GM21619 (cell line): ENCODE results near the gene ZNF618.
"Not testable (repeated sequence)": the region's sequence is repeated elsewhere in the genome, so short reads cannot be mapped to it uniquely, and the experiment has no call there.

Experiments used
- ATAC-seq: cut with Tn5 transposase; IDR thresholded peaks from one replicate; pipeline ENCODE4 v1.9.1; 2021; ENCODE audit not compliant: unreplicated experiment

The ZNF618 gene

DNA sequence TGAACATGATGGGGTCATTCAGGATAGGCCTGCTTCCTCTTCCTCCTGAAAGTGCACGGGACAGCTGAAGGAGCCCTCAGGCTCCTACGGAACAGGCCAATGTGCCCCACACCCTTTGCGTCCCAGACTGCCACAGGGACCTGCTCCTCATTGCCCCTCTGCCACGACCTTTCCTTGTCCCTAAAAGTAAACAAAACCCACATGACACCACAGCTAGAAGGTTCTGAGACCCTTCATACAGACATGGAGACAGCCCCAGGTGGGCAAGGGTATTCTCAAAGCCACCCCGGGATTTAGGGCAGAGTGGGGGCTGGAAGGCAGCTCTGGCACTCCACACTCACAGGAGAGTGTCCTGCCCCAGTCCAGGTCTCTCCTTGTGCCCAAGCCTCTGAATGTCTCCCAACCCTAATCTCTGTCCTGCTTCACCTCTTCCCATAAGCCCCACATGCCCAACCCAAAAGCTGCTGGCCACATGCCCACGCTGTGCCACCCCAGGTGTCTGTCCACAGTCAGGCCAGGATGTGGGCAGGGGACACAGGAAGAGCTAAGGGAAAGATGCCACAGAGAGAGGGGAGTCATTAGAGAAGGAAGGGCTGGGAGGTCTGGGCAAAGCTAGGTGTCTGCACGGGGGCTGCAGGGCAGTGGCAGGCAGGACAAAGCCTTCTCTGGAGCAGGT, 201.2 kb downstream of the ZNF618 start:
- no peak for ATAC-seq

DNA sequence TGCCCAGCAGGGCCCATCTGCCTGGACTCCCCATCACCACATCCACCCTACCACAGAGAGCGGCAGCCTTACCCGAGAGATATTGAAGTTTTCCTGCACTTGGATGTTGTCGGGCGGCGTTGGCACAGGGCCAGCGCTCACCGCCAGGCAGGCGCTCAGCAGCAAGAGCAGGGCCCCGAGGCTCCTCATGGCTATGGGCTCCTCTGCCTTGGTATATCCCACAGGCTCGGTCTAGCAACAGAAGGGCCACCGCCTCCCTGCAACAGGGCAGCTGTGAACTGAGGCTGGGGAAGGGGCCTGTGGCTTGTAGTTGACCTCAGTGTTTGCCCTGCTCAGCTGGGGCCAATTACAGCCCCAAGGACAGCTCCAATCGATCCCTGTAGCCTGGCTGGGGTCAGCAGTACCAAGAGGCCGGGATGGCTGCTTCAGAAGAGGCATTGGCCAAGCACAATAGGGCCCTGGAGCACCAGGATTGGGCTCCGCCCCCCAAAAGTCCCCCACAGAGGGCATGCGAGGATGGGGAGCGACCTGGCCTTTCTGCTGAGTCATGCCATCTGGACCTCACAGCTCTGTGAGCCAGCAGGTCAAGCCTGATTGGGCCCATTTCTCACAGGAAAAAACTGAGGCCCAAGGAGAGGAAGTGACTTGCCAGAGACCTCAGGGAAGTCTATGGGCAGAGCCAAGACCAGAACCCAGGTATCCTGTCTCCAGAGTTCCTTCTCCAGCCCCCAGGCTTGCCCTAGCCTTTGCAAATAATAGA, 202.1 kb downstream of the ZNF618 start, which contains the start of gene AMBP:
TSS of gene AMBP (minus strand) at position 280 of the 760 bp plus-strand sequence. CDS start at position 189, 91 bp downstream.
- ATAC-seq = no peak

DNA sequence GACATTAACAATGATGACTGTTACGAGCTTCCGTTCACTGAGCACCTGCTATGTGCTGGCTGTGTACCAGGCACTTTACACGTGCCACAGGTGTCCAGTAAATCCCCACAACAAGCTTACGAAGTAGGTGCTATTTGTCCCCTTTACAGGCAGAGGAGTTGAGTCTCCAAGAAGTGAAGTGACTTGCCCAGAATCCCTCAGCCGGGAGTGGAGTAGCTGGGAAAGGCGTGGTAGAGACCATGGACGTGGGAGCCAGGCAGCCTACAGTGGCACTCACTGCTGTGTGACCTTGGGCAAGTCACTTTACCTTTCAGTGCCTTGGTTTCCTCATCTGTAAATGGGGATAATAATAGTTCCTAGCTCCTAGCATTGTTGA, 202.7 kb downstream of the ZNF618 start:
- no peak for ATAC-seq

DNA sequence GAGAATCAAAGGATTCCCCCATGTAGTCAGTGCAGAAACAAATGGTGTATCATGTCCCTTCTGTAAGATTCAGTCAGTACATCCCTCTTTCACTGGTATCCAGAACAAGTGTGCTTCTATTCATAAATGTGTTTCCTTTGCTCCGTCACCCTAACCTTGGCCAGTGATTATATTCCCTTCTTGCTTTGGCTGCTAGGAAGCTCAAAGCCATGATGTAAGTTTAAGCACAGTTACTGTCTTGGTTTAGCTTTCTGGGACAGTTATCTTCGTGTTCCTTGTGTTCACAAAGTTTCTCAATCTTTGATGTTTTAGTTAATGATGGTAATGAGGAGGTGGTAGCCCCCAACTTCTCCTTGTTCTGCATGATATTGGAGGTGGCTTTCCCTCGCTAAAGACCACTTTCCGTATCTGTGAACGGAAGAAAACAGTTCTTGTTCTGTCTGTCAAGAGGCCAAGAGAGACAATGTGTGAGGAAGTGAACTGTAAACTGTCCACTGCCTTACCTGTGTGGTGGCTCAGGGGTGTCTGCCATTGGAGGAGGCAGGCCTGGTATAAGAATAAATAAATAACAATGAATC, 204.2 kb downstream of the ZNF618 start:
- no peak for ATAC-seq

DNA sequence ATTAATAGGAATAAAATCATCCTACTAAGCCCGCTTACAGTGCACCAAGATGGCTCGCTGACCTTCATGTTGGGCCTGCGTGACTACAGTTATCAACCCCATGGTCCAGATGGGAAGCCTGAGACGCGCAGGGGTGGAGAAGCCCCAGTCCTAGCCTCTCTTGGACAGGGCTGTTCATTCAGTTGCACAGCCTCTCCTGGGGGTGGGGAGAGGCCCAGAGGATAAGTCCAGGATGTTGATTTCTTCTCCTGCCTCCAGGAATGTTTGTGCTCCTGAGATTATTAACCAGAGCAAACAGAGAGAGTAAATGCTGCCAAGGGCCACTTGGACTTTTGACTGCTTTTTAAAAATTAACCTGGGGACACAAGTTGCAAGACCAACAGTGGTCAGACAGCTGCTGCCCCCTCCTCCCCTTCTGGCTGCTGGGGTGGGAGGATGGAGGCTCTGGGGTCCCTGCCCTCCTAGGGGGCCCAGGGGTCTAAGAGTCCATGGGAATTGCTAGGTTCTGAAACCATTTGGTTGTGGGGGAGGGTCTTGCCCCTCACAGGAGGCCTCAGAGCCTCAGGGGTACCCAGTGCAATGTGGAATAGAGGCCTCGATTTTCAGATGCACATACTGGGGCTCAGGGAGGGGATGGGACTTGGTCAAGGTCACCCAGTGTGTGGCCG, 204.8 kb downstream of the ZNF618 start:
- ATAC-seq = no peak

DNA sequence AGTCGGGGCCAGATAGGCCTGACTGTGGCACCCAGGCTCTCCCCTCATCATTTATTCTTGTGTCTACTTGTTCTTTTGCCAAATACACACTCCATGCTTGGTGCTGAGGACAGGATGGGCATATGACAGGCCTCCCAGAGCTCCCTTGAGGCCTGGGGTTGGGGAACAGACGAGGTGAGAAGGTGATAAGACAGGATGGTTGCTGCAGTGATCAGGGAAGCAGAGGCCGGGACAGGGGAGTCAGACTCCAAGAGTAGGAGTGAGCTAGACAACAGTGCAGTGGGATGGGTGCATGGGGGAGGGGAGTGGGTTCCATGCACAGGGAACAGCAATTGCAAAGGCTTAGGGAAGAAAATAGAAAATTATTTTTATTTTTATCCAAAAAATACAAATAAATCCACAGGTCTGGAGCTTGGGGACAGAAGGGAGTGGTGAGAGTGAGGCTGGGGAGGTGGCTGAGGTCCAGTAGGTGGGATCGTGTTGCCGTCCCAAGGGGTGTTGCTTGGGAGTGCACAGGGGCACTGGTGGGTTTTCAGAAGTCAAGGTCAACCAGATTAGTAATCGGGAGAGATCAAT, 205.4 kb downstream of the ZNF618 start:
- ATAC-seq = no peak

DNA sequence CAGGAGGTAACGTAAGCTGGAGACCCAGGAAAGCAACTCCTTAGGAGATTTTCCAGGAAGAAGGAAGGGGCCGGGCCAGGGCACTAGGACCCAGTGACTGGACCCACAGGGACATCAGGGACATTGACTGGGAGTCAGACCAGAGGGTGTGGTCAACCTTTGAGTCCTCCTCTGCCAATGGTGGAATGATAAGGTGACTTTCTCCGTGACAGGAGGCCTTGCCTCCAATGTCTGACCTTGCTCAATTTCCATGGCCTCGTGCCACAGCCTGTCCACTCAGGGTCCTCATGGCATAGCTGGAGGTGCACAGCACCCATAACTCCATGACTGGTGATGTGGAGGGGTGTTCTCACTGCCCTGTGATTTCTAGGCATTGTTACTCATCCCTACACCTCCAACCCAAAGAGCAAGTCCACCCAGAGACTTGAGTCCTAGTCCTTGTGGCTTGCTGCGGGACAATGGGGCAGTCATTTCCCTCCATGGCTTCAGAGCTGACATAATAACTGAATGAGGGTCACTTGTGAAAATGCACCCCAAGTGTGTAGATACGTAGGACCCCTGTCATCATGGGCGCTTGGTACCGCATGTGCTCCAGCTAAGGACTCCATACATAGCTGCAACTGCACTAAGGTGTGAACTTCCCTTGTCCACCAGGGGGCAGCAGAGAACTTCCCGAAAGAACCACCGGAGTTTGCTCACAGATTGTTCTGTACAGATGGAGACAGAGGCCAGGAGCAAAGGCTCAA, 206.1 kb downstream of the ZNF618 start:
- ATAC-seq = peak; percentile 84

DNA sequence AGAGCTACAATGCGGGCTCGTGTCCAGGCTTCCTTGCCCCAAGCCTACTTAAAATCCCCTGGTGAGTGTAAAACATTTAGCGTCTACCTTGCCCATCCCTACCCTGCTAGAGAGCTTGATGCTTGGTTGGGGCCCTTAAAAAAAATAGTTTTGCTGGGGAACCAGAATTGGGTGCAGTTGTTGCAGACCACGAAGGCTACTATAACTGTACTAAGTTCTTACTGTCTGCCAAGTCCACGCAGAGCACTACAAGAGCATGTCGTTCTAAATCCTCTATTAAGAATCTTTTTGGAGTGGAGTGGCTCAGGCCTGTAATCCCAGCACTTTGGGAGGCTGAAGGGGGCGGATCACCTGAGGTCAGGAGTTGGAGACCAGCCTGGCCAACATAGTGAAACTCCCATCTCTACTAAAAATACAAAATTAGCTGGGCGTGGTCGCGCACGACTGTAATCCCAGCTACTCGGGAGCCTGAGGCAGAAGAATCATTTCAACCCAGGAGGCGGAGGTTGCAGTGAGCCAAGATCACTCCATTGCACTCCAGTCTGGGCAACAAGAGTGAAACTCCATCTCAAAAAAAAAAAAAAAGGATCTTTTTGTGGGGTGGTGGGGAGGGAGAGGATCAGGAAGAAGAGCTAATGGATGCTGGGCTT, 206.8 kb downstream of the ZNF618 start:
- not testable (repeated sequence) for ATAC-seq

DNA sequence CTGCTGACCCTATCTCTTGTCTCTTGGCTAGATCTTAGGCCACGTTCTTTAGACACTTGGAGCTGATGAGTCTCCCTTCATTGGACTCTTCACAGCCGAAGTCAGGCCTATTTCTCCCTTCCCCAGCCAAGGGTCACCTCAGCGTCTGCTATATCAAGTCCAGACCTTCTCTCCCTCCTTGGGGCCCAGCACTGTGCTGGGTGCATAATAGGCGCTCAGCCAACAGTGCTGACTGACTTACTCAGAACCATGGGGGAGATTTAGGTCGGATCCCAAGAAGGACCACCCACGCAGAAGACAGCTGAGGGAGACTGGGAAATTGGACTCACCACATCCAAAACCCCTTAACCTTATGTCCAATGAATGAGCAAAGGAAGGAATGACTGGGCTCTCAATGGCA, 207.6 kb downstream of the ZNF618 start:
- ATAC-seq = no peak

DNA sequence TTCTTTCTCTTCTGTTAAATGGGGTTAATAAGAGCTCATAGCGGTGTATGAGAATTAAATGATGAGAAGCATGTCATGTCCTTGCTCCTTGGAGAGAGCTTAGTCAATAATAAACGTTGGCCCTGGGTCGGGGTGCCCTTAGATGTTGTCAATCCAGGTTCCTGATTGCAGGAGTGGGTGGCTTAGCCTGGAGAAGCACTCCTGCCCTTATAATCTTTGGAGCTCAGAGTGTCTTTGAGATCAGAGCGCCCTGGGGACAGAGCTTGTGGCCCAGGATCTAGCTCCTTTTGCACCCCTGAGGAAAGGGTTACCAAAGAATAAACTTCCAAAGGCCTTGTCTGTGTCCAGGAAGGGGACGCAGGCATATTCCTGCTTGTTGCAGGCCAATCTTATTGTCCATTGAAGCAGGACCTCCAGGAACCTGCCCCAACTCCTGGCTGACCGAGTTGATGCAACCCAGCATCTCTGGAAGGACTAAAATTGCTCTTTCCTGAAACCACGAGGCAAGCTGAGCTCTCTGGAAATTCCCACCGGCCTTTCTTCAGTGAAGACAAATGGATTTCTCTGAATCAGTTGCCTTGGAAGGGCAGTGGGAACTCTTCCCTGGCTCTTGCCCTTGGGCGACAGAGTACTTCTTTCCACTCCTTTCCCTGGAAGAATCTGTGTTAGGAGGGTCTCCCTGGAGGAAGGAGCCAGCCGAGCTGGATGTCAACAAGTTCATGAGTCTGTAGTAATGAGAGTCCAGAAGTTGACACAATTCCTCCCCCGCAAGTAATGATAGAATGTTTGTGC, 208.4 kb downstream of the ZNF618 start:
- no peak for ATAC-seq

DNA sequence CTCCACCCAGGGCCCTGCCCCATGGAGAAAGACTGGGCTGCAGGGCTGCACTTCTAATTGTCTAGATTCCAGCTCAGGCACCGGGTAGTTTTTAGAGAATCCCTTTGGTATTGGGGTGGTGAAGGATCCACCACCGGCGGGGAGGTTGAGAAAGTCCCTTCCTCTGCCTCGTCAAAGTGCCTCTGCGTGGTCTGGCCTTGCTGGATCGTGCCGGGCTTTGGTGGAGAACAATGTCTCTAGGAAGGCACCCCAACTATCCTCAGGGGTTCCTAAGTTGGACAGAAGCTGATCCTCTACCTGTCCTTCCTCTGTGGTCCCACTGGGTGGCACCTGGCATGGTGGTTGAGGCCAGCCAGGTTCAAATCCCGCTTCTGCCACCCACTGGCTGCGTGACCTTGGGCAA, 209.3 kb downstream of the ZNF618 start:
- no peak for ATAC-seq

DNA sequence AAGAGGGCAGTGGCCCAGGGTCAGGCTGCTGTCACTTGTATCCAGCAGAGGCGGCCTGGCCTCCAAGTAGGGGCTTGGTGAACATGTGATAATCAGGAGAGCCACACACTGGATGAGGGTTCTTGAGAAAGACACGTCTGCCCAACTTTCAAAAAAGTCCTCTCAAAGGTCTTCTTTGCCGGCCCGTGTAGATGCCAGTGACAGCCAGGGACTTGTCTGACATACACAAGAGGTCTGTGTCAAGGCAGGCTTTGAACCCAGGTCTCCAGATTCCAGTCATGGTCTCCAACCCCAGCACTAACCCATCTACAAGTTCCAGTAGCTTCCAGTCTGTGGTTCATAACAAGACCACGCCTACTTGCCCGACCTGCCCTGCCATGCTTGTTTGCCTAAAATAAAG, 209.9 kb downstream of the ZNF618 start:
- ATAC-seq = no peak

DNA sequence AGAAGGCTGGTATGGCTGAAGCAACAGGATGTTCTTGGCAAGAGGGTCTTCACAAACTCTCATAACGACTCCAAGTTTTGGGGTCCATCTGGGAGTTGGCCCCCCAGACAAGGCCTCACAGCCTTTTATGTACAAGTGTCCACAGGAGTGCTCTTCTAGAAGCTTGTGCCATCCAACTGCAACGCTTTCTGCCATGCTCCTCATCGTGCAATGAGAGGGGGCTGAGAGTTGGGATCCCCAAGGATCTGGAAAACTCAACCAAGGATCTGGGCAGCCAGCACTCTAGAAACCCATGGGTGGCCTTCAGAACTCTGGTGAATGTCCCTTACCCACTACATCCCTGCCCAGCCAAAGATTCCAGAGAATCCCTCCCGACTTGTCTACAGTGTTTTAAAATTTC, 210.5 kb downstream of the ZNF618 start:
- ATAC-seq = no peak

DNA sequence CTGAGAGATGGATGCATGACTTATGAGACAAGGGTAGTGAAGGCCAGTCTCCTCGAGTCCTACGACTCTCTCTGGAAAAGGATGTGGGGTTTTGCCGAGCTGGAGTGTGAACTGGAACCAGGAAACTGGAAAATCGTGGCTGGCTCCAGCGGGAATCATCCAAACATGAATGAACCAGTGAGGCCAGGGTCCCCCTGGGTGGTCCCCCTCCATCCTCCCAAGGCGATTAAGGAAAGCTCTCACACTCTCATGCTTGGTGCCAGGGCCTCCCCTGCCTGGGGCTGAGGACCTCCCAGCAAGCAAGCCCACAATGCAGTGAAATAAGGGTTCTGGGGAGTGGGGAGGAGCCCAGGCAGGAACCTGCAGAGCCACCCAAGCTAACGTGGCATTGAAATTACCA, 211.6 kb downstream of the ZNF618 start:
- no peak for ATAC-seq

DNA sequence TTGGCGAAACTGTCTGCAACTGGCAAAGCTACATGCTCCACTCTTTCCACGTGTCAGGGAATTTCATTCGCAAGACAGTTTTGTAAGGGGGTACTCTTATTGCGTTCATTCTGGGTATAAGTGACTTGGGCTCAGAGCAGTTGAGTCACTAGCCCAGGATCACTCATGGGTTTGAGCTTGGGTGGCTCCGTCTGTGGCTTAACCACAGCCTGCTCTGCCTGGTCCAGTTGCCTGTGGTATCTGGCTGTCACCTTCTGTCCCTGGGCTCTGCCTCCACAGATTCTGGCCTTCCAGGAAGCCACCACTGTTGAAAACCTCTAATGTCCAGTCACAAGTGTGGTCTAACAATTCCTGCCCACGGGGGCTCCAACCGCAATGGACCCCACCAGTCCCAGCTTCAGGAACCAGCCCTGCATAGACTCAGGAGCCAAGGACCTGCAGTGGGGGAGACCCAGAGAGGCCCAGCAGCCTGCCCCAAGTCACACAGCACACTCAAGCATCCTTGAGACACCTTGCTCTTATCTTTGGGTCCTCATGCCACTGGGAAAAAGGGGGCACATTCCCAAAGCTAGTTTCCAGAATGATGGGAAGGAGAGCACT, 212.6 kb downstream of the ZNF618 start:
- ATAC-seq = no peak

DNA sequence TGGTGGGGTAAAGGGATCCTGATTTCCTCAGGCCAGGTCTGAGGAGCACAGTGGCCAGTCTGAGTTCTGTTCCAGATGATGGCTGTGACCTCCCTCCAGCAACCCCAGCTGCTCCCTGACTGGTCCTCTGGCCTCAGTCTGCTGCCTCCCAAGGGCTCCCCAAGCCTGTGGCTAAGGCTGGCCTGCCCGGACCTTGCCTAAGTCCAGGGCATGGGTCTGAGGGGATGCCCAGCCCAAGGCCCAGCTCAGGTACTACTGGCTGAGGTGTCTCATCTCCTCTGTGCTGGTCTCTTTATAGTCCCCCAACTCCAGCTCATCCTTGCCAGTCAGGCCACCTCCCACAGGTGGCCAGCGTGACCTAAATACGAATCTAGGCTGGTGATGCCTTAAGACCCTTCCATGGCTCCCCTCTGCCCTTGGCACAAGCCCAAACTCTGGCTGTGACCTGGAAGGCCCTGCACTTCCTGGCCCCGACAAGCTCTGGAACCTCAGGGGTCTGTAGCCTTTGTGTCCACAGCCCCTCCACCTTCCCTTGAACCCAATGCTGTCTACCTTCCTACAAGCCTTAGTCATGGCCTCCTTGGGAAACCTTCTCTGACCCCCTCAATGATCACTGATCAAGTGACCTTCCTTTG, 213.2 kb downstream of the ZNF618 start:
- no peak for ATAC-seq

DNA sequence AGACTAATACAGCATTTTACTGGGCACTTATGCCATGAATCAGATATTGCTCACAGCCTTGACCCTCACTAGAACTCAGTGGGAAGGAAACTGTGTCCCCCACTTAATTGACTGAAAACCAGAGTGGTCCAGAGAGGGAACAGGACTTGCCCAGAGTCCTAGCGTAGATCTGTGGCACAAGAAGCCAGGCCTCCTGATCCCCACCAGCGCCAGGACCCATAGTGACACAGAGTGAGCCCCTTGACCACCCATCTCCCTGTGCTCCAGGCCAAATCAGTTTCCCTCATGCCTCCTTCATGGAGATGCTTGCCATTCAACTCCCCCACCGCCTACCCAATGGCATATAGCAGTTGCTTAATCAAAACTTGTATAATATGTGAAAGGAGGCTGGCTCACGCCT, 214.7 kb downstream of the ZNF618 start:
- no peak for ATAC-seq

DNA sequence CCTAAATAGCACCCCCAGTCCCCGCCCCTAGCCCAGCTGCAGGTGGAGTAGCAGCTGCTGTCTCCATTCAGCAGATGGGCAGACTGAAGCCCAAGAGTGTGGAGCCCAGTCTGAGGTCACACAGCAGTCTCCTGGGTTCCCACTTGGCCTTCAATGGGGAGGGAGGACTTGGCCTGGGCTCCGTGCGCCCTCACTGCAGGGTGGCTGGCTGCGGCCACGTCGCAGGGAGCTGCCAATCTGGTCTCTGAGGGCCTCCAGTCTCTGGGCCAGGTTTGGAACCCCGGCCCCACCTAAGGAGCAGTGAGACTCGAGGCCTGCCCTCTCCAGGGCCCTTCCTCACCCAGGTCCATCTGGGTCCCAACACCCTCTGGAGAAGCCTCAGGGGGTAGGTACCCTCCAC, 215.6 kb downstream of the ZNF618 start:
- no peak for ATAC-seq

DNA sequence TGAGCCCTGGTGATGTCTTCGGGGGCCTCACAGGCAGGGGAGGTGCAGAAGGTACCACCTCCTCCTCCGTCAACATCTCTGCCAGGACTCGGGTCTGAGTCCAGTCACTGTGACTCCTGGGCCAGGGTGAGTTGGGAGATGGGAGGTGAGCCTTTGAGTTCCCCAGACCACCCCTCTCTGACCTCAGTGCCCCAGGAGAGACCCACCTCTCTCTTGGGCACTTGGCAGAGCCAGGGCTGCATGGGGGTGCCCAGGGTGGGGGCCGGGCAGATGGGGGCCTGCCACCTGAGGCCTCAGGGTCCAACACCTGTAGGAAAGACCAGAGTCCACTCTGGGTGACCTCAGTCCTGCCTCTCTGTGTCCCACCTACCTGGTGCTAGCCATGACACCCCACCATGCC, 216.2 kb downstream of the ZNF618 start:
- no peak for ATAC-seq
